HepG2 (cell line): ENCODE measurements around the gene RGL1. TPM values are rescaled to one million over a fixed set of nuclear protein-coding genes. Genes with fewer than 3 reads are reported as not detected.

Experiments
- ATAC-seq: fragments of 200-7000 bp; cut with Tn5 transposase; 3 replicates; pipeline ENCODE4 v1.9.1; 2020; ENCODE audit warnings: mild to moderate bottlenecking, moderate library complexity
- BruUV-seq: library from RNA; stranded (reverse); fragments of 400-500 nt; replicated peaks from 2 replicates; lab custom pipeline; 2021; lab: Mats Ljungman, UMichigan
- CTCF ChIA-PET: fragments of 300-600 bp; formaldehyde crosslinking; extraction: SDS; loops from one replicate; lab custom pipeline; 2021; ENCODE audit warnings: low total read pairs, inconsistent platforms, low intra/inter-chr PET ratio; lab: Yijun Ruan, JAX
- POLR2A ChIA-PET: fragments of 350-600 bp; sonication (Branson Sonifier 250); formaldehyde crosslinking; loops from one replicate; lab custom pipeline; 2020; ENCODE audit warnings: antibody characterized with exemption, inconsistent platforms; lab: Yijun Ruan, JAX
- DNase-seq: peaks from one replicate; pipeline ENCODE4 v3.0.0-alpha.2; 2015; ENCODE audit warnings: low spot score
- FAIRE-seq: peaks from 3 replicates; lab custom pipeline; 2011; peaks lifted over from hg19 to GRCh38; lab: Jason Lieb, UNC
- H2AFZ ChIP-seq: one replicate; pipeline ENCODE4 v1.6.1; 2011; ENCODE audit warnings: low read length, inconsistent platforms
- H3K27ac ChIP-seq: fragments of 300-600 bp; 3 replicates; pipeline ENCODE4 v1.8.0; 2011; ENCODE audit warnings: mixed run types, mild to moderate bottlenecking, mixed read lengths, low read length, inconsistent platforms; ENCODE audit not compliant: insufficient read depth; ENCODE audit errors: extremely low read length
- H3K27me3 ChIP-seq, 2 experiments: fragments of 200-600 bp in 1 of 2; 2 replicates in 1 of 2; 3 replicates in 1 of 2; pipeline versions ENCODE4 v1.6.0 to v1.8.0; 2011; ENCODE audit warnings: low read length in 2 of 2, mild to moderate bottlenecking in 2 of 2, moderate library complexity in 2 of 2, inconsistent platforms in 1 of 2; ENCODE audit not compliant: insufficient read depth in 2 of 2, control insufficient read depth in 1 of 2
- H3K36me3 ChIP-seq, 2 experiments: fragments of 200-600 bp in 1 of 2; replicated peaks in 1 of 2; 2 replicates in 1 of 2; 3 replicates in 1 of 2; pipeline versions ENCODE4 v1.5.1 to v1.8.0; 2011; ENCODE audit warnings: low read length in 2 of 2, inconsistent platforms in 1 of 2; ENCODE audit not compliant: insufficient read depth in 2 of 2, control insufficient read depth in 1 of 2
- H3K4me1 ChIP-seq: 2 replicates; pipeline ENCODE4 v1.5.1; 2012; ENCODE audit warnings: low read length, inconsistent platforms; ENCODE audit not compliant: insufficient read depth
- H3K4me2 ChIP-seq: 2 replicates; pipeline ENCODE4 v1.6.0; 2011; ENCODE audit warnings: low read depth, low read length, inconsistent platforms
- H3K4me3 ChIP-seq, 3 experiments: fragments of 200-600 bp in 1 of 3; sonication (generic), shearing (Covaris generic) in 1 of 3; replicated peaks in 1 of 3; 2 replicates each; pipeline ENCODE4 v1.5.1; 2011 to 2016; ENCODE audit warnings: low read length in 3 of 3, inconsistent platforms in 2 of 3, low read depth in 2 of 3, mild to moderate bottlenecking in 2 of 3, control low read depth in 1 of 3, mixed read lengths in 1 of 3; ENCODE audit not compliant: insufficient read depth in 1 of 3
- H3K79me2 ChIP-seq: one replicate; pipeline ENCODE4 v1.6.1; 2011; ENCODE audit warnings: low read length, inconsistent platforms; ENCODE audit not compliant: insufficient read depth
- H3K9ac ChIP-seq: 2 replicates; pipeline ENCODE4 v1.6.0; 2011; ENCODE audit warnings: mild to moderate bottlenecking, low read depth, low read length, inconsistent platforms; ENCODE audit not compliant: insufficient read depth
- H3K9me3 ChIP-seq: 2 replicates; pipeline ENCODE4 v1.5.1; 2012; ENCODE audit warnings: mild to moderate bottlenecking, low read length
- H4K20me1 ChIP-seq: 2 replicates; pipeline ENCODE4 v1.6.0; 2011; ENCODE audit warnings: inconsistent platforms, mild to moderate bottlenecking, low read length, moderate library complexity; ENCODE audit not compliant: insufficient read depth
- CENPBD1 ChIP-seq: sonication (generic); formaldehyde crosslinking; IDR thresholded peaks from 2 replicates; pipeline ENCODE4 v1.8.0; 2022; ENCODE audit warnings: missing genetic modification reagents, low read depth, mild to moderate bottlenecking, borderline replicate concordance
- HMGA1 ChIP-seq: sonication (generic); formaldehyde crosslinking; conservative IDR thresholded peaks from 2 replicates; pipeline ENCODE4 v1.4.0; 2020; ENCODE audit warnings: missing genetic modification reagents
- JUN ChIP-seq: sonication (generic); formaldehyde crosslinking; IDR thresholded peaks from 2 replicates; pipeline ENCODE4 v1.4.0; 2020; ENCODE audit warnings: mild to moderate bottlenecking, missing genetic modification reagents
- KLF16 ChIP-seq, 2 experiments: sonication (generic) in 1 of 2; formaldehyde crosslinking in 1 of 2; IDR thresholded peaks; 2 replicates each; pipeline versions ENCODE4 v1.6.1 to v1.8.0; 2016 to 2023; ENCODE audit warnings: missing genetic modification reagents in 2 of 2, missing compliant biosample characterization in 1 of 2
- PHF21A ChIP-seq: sonication (generic); formaldehyde crosslinking; IDR thresholded peaks from 2 replicates; pipeline ENCODE4 v1.5.0; 2020; ENCODE audit warnings: mild to moderate bottlenecking, missing genetic modification reagents
- REST ChIP-seq, 2 experiments: IDR thresholded peaks; 2 replicates each; pipeline ENCODE4 v1.6.1; 2011 to 2012; ENCODE audit warnings: low read length in 2 of 2, borderline replicate concordance in 1 of 2, low read depth in 1 of 2, mild to moderate bottlenecking in 1 of 2, moderate library complexity in 1 of 2
- TEAD3 ChIP-seq: optimal IDR thresholded peaks from 2 replicates; pipeline ENCODE3; 2016; ENCODE audit warnings: borderline replicate concordance
- YEATS2 ChIP-seq: sonication (generic); formaldehyde crosslinking; IDR thresholded peaks from 2 replicates; pipeline ENCODE4 v1.4.0; 2020; ENCODE audit warnings: missing genetic modification reagents, borderline replicate concordance
- YEATS4 ChIP-seq: sonication (generic); formaldehyde crosslinking; IDR thresholded peaks from 2 replicates; pipeline ENCODE4 v1.4.0; 2020; ENCODE audit warnings: missing genetic modification reagents, borderline replicate concordance
- ZBTB7B ChIP-seq: sonication (generic); formaldehyde crosslinking; IDR thresholded peaks from 2 replicates; pipeline ENCODE4 v1.4.0; 2020; ENCODE audit warnings: missing genetic modification reagents
- ZNF251 ChIP-seq: sonication (generic); formaldehyde crosslinking; IDR thresholded peaks from 2 replicates; pipeline ENCODE4 v1.9.0; 2021; ENCODE audit warnings: mild to moderate bottlenecking, missing genetic modification reagents
- ZSCAN29 ChIP-seq: sonication (generic); formaldehyde crosslinking; conservative IDR thresholded peaks from 2 replicates; pipeline ENCODE4 v1.4.0; 2020; ENCODE audit warnings: mild to moderate bottlenecking, missing genetic modification reagents
- WGBS: methylation state at CpG from one replicate; pipeline ENCODE4 v1.1.6; 2017; ENCODE audit warnings: low lambda C conversion rate; 5-methylcytosine and 5-hydroxymethylcytosine counted together
- in situ Hi-C: cut with HindIII; loops from 2 replicates; pipeline ENCODE4 v1.10.0; 2017; ENCODE audit warnings: low pct_unique_long_range_greater_than_20kb; ENCODE audit not compliant: extremely low pct_ligation_motif_present
- intact Hi-C: fragments of 100-400 bp; cut with micrococcal nuclease; formaldehyde crosslinking; loops from one replicate; pipeline ENCODE4 v1.10.0; 2022; ENCODE audit not compliant: unreplicated experiment
- polyA plus RNA-seq, 8 experiments: library from polyadenylated mRNA; depleted of rRNA in 3 of 8; stranded (reverse) in 7 of 8; unstranded in 1 of 8; fragments of >200 nt; fragmentation: Illumina TruSeq in 4 of 8; extraction: Trizol in 4 of 8; gene quantifications; 2 replicates each; pipeline versions ENCODE4 v1.2.1 to v1.2.3, GENCODE V29; 2011 to 2016; ENCODE audit warnings: low read depth in 4 of 8, missing spikeins in 1 of 8, mixed read lengths in 1 of 8; ENCODE audit not compliant: insufficient read depth in 1 of 8
- total RNA-seq, 5 experiments: library from RNA; depleted of rRNA; stranded (reverse); fragments of >200 nt; fragmentation: Illumina TruSeq; extraction: Trizol; gene quantifications; 2 replicates each; pipeline ENCODE4 v1.2.3, GENCODE V29; 2016; ENCODE audit warnings: low read depth in 1 of 5

RGL1 gene
- total and polyA plus RNA-seq, 2 of the 13 experiments (the other 11 are each of a cell fraction or from before 2014, with no cell fraction given), result 3.5 to 4.7 TPM

GRCh38 chr1:183841950-183842794 is 37.3 kb downstream of the RGL1 start (continued):
- TF ChIP-seq ZBTB7B (CRISPR knock-in tag) (no peak), KLF16 (CRISPR knock-in tag; IDR thresholded peaks at IDR 0.05) (no peak), ZSCAN29 (peak; percentile 58; the same call in 1 of the 2 replicates), CENPBD1 (CRISPR knock-in tag) (no peak), HMGA1 (no peak), TEAD3 (CRISPR knock-in tag) (peak; percentile 62), YEATS2 (CRISPR knock-in tag) (peak; percentile 28; the same call in 1 of the 2 replicates)
- TF ChIP-seq, all 625 proteins: peak for 60

GRCh38 chr1:183842795-183843144 is 37.9 kb downstream of the RGL1 start:
- Histone ChIP-seq H4K20me1 (no peaks in the 10 kb centered on the region), H3K4me1 (peaks cover 36% of the 10 kb centered on the region), H3K27ac (peak overlapping the region; percentile 76), H2AFZ (peak overlapping the region; percentile 79), H3K9ac (peak overlapping the region; percentile 60), H3K4me3 (peak overlapping the region; percentile 3 to 74 (median 42); a peak in 5 of 6 replicates), H3K36me3 (no peaks in the 10 kb centered on the region), H3K9me3 (no peaks in the 10 kb centered on the region), H3K4me2 (peak overlapping the region; percentile 77), H3K27me3 (no peaks in the 10 kb centered on the region), H3K79me2 (no peaks in the 10 kb centered on the region)
- CTCF ChIA-PET, result no interaction called here
- POLR2A ChIA-PET, result interaction anchor here (1.0 to 1.3 kb wide), 5 partner anchors 15 to 73 kb away, joined by 3 to 5 read pairs (median 3); partner anchors contain the start of gene RGL1
- ATAC-seq, result peak; percentile 19; the same call in 1 of the 3 replicates
- BruUV-seq, result TSS peak; percentile 88
- TF ChIP-seq ZSCAN29, result peak; percentile 17; the same call in 1 of the 2 replicates
- no peak for TF ChIP-seq JUN (CRISPR knock-in tag)
- peak; percentile 4; the same call in 1 of the 2 replicates for TF ChIP-seq YEATS4
- no peak for TF ChIP-seq REST (IDR thresholded peaks at IDR 0.05; ENCODE audit: borderline replicate concordance in 1 of 2, low read depth in 1 of 2, low read length in 2 of 2)
- TF ChIP-seq ZNF251 (CRISPR knock-in tag), result no peak
- TF ChIP-seq PHF21A, result 0 out of 2 replicates have a peak, but pooled peaks have one; percentile 10
- FAIRE-seq, result no peak
- WGBS, result 17% methylated on average over 2 of the region's 2 CpGs
- in situ Hi-C loops (no loop called here), intact Hi-C loops (loop anchor here (1.0 to 10.0 kb wide), 5 partner anchors 35 to 192 kb away; partner anchors contain the start of genes COLGALT2 and RGL1)
- no peak for DNase-seq
